Measurements from ENCODE around the gene TOM1L2. TPM values are rescaled to one million over a fixed set of nuclear protein-coding genes. Genes with fewer than 3 reads are reported as not detected.

TOM1L2 gene
- total and polyA plus RNA-seq, 2 experiments from 2014 or later: 21.5 to 29.6 TPM

DNA sequence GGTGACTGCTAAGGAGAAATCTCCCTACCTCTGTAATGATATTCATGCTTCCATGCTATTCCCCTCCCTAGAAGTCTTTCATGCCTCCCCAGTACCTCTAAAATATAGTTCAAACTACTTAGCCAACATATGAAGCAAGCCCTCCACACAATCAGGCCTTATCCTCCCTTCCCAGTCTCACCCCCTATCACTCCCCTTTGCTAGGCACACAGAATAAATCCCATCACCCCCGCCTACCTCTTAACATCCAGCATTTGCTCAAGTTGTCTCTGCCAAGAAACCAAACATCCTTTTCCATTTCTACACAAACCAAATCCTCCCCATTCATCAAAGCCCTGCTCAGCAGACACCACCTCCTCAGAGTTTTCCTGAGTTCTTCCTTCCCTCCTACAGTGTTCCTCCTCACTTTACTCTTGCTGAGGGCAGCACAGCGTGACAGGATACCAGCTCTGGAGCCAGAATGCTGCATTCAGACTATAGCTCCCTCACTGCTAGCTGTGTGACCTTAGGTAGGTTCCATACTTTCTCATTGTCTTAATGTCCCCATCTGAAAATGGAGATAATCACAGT, 7.0 kb downstream of the TOM1L2 start:
- Histone ChIP-seq H3K9me3 (ENCODE audit: low read depth) (no peaks in the 10 kb centered on the region), H3K79me2 (peaks cover 95% of the 10 kb centered on the region), H4K20me1 (ENCODE audit: insufficient read depth, poor library complexity, severe bottlenecking) (peaks cover 11% of the 10 kb centered on the region), H3K27ac (no peak overlapping the region), H3K36me3 (replicated peaks; ENCODE audit: insufficient read depth, low read depth) (no peaks in the 10 kb centered on the region), H3K27me3 (no peaks in the 10 kb centered on the region), H3K4me1 (ENCODE audit: insufficient read depth) (peaks cover 2% of the 10 kb centered on the region), H3K4me2 (no peak overlapping the region), H3K4me3 (no peak overlapping the region), H3K9me2 (replicated peaks; ENCODE audit: insufficient read depth) (no peaks in the 10 kb centered on the region), H2AFZ (no peak overlapping the region)
- 74% methylated on average over 2 of the region's 2 CpGs for WGBS (ENCODE audit: low lambda C conversion rate, missing lambda C conversion rate)
- DNase-seq (ENCODE audit: low spot score): no peak
- TF ChIP-seq, protein P1, sequence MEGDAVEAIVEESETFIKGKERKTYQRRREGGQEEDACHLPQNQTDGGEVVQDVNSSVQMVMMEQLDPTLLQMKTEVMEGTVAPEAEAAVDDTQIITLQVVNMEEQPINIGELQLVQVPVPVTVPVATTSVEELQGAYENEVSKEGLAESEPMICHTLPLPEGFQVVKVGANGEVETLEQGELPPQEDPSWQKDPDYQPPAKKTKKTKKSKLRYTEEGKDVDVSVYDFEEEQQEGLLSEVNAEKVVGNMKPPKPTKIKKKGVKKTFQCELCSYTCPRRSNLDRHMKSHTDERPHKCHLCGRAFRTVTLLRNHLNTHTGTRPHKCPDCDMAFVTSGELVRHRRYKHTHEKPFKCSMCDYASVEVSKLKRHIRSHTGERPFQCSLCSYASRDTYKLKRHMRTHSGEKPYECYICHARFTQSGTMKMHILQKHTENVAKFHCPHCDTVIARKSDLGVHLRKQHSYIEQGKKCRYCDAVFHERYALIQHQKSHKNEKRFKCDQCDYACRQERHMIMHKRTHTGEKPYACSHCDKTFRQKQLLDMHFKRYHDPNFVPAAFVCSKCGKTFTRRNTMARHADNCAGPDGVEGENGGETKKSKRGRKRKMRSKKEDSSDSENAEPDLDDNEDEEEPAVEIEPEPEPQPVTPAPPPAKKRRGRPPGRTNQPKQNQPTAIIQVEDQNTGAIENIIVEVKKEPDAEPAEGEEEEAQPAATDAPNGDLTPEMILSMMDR (IDR thresholded peaks at IDR 0.05; ENCODE audit: poor library complexity): no peak
- TF ChIP-seq EZH2phosphoT487 (IDR thresholded peaks at IDR 0.05; ENCODE audit: low read depth, severe bottlenecking, unreplicated experiment) (no peak), EZH2 (IDR thresholded peaks at IDR 0.05; ENCODE audit: borderline replicate concordance) (no peak)

DNA sequence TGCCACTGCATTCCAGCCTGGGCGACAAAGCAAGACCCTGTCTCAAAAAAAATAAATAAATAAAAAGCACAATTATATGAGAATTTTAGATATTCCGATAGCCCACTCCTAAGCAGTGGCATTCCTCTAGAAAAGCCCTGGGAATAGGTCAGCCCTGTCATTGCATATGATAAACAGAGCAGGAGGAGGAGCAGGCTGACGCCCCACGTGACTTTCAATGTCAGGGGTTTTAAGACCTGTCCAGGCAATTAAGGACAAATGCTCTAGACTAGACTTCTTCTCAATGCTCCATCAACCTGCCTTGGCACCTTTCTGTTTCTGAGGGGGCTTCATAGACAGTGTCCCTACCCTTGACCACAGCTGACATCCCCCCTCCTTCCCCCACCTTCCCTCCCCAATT, 7.5 kb downstream of the TOM1L2 start:
- H3K27me3 ChIP-seq: no peaks in the 10 kb centered on the region
- no peak for DNase-seq (ENCODE audit: low spot score)
- 78% methylated on average over 4 of the region's 4 CpGs for WGBS (ENCODE audit: low lambda C conversion rate, missing lambda C conversion rate)
- H3K4me1 ChIP-seq (ENCODE audit: insufficient read depth): peaks cover 7% of the 10 kb centered on the region
- no peaks in the 10 kb centered on the region for H3K9me2 ChIP-seq (replicated peaks; ENCODE audit: insufficient read depth)
- H3K79me2 ChIP-seq: peaks cover 94% of the 10 kb centered on the region
- H3K27ac ChIP-seq: no peak overlapping the region
- H4K20me1 ChIP-seq (ENCODE audit: insufficient read depth, poor library complexity, severe bottlenecking): peaks cover 12% of the 10 kb centered on the region
- no peak overlapping the region for H3K4me3 ChIP-seq
- no peak overlapping the region for H3K4me2 ChIP-seq
- no peaks in the 10 kb centered on the region for H3K9me3 ChIP-seq (ENCODE audit: low read depth)
- TF ChIP-seq, protein P1 (IDR thresholded peaks at IDR 0.05; ENCODE audit: poor library complexity): no peak
- TF ChIP-seq EZH2 (IDR thresholded peaks at IDR 0.05; ENCODE audit: borderline replicate concordance): no peak
- no peak for TF ChIP-seq EZH2phosphoT487 (IDR thresholded peaks at IDR 0.05; ENCODE audit: low read depth, severe bottlenecking, unreplicated experiment)
- H3K36me3 ChIP-seq (replicated peaks; ENCODE audit: insufficient read depth, low read depth): no peaks in the 10 kb centered on the region
- H2AFZ ChIP-seq: no peak overlapping the region

DNA sequence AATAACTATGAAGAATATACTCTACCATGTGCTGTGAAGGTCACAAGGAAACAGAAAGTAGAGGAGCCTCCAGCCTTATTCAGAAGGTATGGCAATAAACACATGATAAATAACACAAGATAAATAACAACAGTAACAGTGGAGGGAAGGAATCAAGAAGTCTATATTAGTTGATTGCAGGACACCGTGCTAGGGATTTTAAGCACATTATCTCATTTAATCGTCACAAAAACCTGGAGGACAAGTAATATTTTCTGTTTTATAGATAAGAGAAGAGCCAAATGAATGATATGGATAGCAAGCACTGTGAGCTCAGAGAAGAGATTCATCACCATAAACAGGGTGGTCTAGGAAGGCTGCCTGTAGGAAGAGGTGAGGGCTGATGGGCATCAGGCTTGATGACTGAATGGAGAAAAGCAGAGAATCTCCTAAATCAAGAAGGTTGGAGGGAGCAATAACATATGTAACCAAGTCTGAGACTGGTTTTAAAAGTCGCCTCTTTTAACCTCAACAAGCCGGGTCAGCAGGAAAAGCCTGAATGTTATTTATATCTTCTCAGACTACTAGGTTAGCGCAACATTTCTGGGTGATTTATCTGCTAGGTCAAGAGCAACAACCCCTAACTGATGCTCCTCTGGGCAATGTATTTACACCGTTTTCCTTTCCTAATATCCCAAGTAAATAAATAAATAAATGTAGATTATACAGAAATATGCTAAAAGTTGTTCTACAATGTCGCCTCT, 8.3 kb downstream of the TOM1L2 start:
- H3K4me3 ChIP-seq: no peak overlapping the region
- TF ChIP-seq, protein P1 (IDR thresholded peaks at IDR 0.05; ENCODE audit: poor library complexity): no peak
- TF ChIP-seq EZH2 (IDR thresholded peaks at IDR 0.05; ENCODE audit: borderline replicate concordance) (no peak), EZH2phosphoT487 (IDR thresholded peaks at IDR 0.05; ENCODE audit: low read depth, severe bottlenecking, unreplicated experiment) (no peak)
- peaks cover 16% of the 10 kb centered on the region for H3K4me1 ChIP-seq (ENCODE audit: insufficient read depth)
- DNase-seq (ENCODE audit: low spot score): no peak
- peaks cover 17% of the 10 kb centered on the region for H4K20me1 ChIP-seq (ENCODE audit: insufficient read depth, poor library complexity, severe bottlenecking)
- H3K9me3 ChIP-seq (ENCODE audit: low read depth): no peaks in the 10 kb centered on the region
- H3K27me3 ChIP-seq: no peaks in the 10 kb centered on the region
- no peaks in the 10 kb centered on the region for H3K36me3 ChIP-seq (replicated peaks; ENCODE audit: insufficient read depth, low read depth)
- H2AFZ ChIP-seq: no peak overlapping the region
- H3K4me2 ChIP-seq: no peak overlapping the region
- H3K27ac ChIP-seq: no peak overlapping the region
- WGBS (ENCODE audit: low lambda C conversion rate, missing lambda C conversion rate): 84% methylated on average over 7 of the region's 7 CpGs
- peaks cover 90% of the 10 kb centered on the region for H3K79me2 ChIP-seq
- H3K9me2 ChIP-seq (replicated peaks; ENCODE audit: insufficient read depth): no peaks in the 10 kb centered on the region
